NCI-H82 treated with DMSO at 0.1 percent for 48 hours (cell line): ENCODE measurements around the gene STRN4.
A peak's percentile ranks its signal among the peaks of the same experiment; 100 is the strongest.

ENCODE experiments used
- DNase-seq: peaks from one replicate; lab custom pipeline; 2025; ENCODE audit not compliant: unreplicated experiment; lab: John Stamatoyannopoulos, UW

STRN4 gene

DNA sequence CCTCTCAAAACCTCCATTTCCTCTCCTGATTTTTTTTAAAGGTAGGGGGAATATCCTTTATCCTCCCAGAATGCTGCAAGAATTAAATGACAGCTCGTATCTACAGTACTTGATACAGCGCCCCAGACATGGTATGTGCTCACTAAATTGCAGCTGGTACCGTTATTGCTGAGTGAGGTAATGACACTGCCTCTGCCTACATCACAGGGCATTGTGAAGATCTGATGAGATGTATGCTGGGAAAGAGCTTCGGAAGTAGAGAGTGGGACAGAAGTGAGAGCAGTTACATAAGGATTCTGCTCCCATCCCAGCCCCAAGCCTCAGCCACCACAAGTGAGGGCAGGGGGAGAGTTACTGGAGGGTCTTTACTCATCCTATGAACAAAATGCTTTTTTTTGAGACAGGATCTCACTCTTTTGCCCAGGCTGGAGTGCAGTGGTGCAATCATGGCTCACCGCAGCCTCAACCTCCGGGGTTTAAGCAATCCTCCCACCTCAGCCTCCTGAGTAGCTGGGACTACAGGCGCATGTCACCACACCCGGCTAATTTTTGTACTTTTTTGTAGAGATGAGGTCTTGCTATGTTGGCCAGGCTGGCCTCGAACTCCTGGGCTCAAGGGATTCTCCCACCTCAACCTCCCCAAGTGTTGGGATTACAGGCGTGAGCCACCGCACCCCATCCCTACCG lies 2.1 kb downstream of the STRN4 start:
- no peak for DNase-seq

GRCh38 chr19:46742926-46743480 lies 3.2 kb downstream of the STRN4 start:
- DNase-seq: no peak

GRCh38 chr19:46741447-46741846 lies 4.8 kb downstream of the STRN4 start:
- no peak for DNase-seq

DNA sequence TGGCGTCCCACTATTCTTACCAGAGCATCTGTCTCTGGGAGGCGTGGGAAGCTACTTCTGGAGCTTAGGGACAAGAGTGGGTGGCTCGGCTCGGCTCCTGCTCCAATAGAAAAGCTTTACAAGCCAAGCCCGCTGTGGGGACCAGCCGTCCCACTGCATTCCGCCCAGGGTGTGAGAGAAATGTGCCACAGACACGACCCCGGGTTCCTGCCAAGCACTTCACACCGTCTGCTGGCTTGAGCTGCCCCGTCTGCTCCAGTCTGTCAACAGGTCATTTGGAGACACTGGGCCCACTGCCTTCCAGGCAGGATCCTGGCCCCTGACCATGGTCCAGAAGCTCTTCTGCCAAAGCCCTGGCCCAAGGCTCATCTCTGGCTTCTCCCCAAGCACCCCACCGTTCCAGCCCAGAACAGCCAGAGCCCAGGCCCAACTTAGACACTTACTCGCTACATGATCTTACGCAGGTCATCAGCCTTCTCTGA lies 6.9 kb downstream of the STRN4 start:
- DNase-seq: no peak

DNA sequence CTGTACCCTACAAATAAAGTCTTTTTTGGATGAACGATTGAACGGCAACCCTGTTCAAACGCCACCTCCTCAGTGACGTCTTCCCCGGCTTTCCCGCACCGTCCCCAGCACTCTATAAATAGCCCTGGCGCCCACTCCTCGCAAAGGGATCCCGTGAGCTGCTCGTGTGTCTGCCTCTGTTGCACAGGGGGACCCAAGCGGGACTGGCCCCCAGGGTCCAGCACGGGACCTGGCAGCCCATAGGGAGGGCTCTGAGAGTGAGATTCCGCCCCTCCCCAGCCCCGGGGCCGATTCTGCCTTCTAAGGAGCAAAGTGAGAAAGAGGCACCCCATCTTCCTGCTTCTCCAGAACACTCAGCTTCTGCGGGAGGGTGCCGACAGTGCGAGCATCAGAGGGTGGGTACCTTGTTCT lies 8.5 kb downstream of the STRN4 start:
- no peak for DNase-seq

DNA sequence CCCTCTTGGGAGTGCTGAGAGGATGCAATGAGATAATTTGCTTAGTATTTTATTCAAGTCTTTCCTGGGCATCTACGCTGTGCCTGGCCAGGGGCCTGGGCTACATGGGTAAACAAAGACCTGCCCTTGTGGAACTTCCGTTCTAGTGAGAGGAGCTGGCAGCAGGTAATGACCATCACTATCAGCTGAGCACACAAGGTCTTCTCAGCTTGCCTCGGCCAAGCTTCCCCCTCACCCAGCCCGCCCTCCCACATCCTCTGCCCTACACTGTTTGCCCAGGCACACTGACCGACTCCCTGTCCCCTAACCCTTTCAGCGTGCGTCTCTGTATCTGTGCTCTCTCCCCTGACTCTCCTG lies 9.0 kb downstream of the STRN4 start:
- DNase-seq: no peak

- DNase-seq: no peak
These were observed 9.5 kb downstream of the STRN4 start for GRCh38 chr19:46736531-46737297.

DNA sequence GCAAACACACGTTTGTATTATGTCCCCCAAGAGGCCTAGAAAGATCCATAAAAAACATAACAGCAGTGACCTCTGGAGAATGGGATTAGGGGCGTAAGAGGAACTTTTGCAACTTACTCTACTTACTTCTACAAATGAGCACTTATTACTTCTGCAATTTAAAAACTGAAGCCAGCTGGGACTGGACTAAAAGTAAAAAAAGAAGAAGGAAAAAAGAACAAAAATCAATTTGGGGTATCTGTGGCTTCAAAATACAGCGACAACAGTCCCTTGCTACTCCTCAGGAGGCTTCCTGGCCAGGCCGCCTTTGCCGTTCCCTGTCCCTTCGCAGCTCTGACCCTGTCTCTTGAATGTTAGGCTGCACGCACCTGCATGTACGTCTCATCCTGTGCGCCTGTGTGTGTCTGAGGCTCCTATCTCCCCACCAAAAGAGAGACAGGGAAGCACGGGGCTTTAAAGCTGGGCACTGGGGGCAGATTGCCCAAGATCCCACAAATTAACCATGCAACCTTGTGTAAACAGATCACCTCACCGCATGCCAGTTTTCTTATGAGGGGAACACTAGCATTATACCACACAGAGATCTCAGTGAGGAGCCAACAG lies 12.5 kb downstream of the STRN4 start:
- DNase-seq: no peak

DNA sequence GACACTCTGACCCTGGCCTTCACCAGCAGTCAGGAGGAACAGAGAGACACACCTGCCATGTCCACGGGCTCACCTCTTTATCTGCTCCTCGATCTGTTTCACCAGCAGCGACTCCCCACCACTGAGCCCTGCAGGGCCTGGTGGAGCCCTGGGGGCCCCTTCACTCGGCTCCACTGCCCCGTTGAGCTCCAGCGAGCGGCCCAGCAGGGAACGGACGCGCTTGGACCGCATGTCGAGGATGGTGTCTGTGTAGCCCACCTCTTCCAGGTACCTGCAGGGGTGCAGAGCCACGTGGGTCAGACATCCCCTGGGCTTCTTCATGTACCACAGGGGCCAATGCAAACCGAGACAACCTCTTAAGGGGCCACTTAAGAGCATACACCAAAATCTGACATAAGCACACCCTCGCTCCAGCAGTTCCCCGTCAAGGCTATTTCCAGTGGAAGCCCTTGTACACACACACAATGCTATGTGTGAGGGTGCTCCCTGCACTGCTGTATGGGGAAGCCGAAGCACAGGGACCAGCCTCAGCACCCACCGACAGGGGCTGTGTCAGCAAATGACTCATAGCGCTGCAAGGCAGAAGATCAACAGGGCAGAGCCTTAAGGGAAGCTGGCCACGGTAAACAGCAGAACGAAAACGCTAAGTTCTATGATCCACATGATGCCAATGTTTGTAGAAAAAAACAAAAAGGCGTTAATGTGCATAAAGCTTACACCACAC lies 13.1 kb downstream of the STRN4 start:
- DNase-seq: no peak

- no peak for DNase-seq
These were observed 13.9 kb downstream of the STRN4 start for GRCh38 chr19:46732172-46732938.

GRCh38 chr19:46731584-46731983 lies 14.7 kb downstream of the STRN4 start:
- DNase-seq: no peak

DNA sequence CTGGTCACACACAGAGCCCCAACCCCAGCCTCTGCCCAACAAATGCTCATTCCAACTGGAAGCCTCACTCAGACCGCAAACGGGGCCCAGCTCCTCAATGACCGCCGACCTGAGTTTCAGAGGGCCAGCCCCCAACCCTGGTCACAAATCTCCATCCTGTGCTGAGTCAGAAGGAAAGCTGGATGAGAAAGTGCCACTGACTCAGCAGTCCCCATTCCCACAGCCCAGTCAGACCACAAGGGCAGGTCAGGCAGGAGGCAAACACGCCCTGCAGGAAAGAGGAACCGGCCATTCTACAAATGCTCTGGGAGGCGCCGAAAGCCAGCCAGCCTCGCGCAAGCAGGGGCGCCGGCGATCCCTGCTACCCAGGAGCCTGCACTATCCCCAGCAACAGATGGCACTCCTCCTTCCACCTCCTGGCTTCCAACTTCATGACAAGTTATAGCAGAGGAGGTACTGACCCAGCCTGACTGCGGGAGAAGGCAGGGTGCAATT lies 15.2 kb downstream of the STRN4 start:
- DNase-seq: no peak

DNA sequence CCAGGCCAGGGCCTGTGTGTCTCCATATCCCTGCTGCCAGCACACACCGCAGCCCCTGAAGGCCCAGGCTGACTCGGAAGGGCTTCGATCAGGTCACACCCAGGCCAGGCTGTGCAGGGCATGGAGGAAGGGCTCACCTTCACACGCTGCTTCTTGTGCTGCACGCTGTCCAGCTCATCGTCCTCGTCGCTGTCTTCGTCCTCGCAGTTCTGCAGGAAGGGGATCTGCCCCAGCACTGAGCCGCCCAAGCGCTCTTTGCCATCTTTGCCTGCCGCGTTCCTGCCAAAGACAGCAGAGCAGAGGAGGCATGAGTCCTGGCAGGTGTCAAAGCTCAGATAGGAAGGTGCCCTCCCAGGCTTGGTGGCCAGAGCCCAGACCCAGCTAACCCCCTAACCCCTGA lies 15.7 kb downstream of the STRN4 start:
- DNase-seq: no peak

DNA sequence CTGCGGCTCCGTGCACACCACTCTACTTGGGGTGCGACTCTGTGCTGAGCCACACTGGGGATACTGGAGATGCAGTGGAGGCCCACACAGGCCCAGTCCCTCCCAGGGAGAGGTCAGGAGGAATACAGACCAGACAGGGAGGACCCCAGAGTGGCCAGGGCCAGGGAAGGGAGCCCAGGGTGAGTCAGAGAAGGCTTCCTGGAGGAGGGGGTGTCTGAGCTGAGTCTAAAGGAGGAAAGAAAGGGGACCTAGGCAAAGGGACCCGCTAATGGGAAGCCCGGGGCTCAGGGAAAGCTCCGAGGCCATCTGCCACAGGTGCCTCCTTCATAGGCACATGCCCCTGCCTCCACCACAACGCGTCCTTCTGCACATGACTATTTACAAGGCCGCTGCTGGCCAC lies 16.1 kb downstream of the STRN4 start:
- no peak for DNase-seq

GRCh38 chr19:46729696-46730095 lies 16.6 kb downstream of the STRN4 start:
- DNase-seq: no peak

DNA sequence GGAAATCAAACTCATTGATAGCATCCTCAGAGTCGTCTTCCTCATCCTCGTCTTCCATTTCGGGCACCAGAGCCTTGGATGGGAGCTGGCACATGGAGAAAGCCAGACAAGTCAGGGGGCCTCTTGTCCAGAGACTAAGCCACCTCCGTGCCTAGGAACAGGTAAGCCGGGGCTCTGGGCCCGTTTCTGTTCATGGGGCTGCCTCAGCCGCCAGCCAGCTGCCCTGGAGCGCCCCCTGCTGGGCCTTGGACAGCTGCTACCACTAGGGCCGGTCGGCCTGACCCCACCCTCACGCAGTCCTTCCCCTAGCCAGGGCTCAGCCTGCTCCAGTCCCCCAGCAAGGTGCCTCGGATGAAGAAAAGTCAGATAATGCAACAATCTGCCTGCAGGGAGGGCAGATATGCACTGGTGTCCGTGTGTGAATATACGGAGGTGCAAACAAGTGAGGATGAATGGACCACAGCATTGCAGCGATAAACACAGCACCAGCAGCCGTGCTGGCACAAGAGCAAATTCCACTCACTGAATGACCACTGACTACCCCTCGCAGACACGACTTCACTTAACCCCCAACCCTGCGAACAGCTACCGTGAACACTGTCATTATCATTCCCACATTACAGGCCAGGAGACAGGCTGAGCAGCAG lies 17.4 kb downstream of the STRN4 start:
- DNase-seq: peak; percentile 33

DNA sequence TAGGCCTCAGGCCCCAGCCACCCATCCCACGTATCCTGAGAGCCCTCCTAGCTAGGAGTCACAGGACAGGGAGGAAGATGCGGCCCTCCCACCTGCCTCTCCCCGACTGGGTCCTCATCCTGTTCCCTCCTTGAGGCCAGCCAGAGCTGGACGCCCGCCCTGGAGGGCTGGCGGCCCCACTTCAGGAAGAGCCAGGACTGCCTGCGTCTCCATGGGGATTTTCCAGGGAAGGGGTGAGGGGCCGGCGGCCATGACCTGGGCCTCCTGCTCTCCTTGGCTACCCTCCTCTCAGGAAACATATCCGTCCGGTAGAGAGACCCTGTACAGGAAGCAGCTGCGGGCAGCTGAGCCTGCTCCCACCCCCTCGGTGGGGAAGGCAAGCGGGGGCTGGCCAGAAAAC lies 18.0 kb downstream of the STRN4 start:
- DNase-seq: no peak

DNA sequence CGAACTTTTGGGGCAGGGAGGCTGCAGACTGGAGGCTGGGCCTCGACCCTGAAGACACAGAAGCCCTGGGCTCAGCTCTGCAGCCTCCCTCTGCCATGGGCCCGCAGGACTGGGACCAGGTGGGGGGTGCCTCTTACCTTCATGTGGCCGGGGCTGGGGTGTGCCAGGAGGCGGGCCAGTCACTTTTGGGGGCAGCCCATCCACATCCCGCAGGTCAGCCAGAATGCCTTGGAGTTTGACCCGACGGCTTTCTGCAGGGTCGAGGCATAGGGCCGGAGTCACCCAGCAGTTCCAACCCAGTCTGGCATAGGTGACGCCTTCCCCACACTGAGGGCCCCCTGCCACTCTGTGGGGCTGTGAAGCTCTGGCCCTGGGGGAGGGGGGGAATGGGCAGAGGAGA lies 18.5 kb downstream of the STRN4 start:
- no peak for DNase-seq

- DNase-seq: no peak
These were observed 19.2 kb downstream of the STRN4 start for GRCh38 chr19:46726971-46727501.

GRCh38 chr19:46726551-46726950 lies 19.7 kb downstream of the STRN4 start:
- no peak for DNase-seq
